Ishikawa (cell line): Measurements from ENCODE around the gene YEATS2.
A peak's percentile ranks its signal among the peaks of the same experiment; 100 is the strongest.

Experiments used
- CEBPB ChIP-seq: IDR thresholded peaks from 2 replicates; pipeline ENCODE4 v1.6.1; 2012
- CREB1 ChIP-seq: IDR thresholded peaks from 2 replicates; pipeline ENCODE4 v1.6.1; 2012; ENCODE audit warnings: low read depth
- EGR1 ChIP-seq: IDR thresholded peaks from 2 replicates; pipeline ENCODE4 v1.6.1; 2012
- EP300 ChIP-seq: IDR thresholded peaks from 2 replicates; pipeline ENCODE4 v1.6.1; 2012; ENCODE audit warnings: borderline replicate concordance
- FOXM1 ChIP-seq: IDR thresholded peaks from 2 replicates; pipeline ENCODE4 v1.6.1; 2012; ENCODE audit warnings: low read depth, borderline replicate concordance
- NFIC ChIP-seq: IDR thresholded peaks from 2 replicates; pipeline ENCODE4 v1.6.1; 2012
- RAD21 ChIP-seq: IDR thresholded peaks from 2 replicates; pipeline ENCODE4 v1.6.1; 2012; ENCODE audit warnings: low read depth
- TAF1 ChIP-seq: IDR thresholded peaks from 2 replicates; pipeline ENCODE4 v1.6.1; 2012; ENCODE audit warnings: low read depth, mild to moderate bottlenecking
- TCF12 ChIP-seq: IDR thresholded peaks from 2 replicates; pipeline ENCODE4 v1.6.1; 2012; ENCODE audit warnings: low read depth
- TEAD4 ChIP-seq: IDR thresholded peaks from 2 replicates; pipeline ENCODE4 v1.6.1; 2012
- YY1 ChIP-seq: IDR thresholded peaks from 2 replicates; pipeline ENCODE4 v1.6.1; 2012; ENCODE audit warnings: low read depth
- ZBTB7A ChIP-seq: IDR thresholded peaks from 2 replicates; pipeline ENCODE4 v1.6.1; 2012; ENCODE audit warnings: low read depth
- TF ChIP-seq, protein P1 (sequence below): IDR thresholded peaks from 2 replicates; pipeline ENCODE4 v1.6.1; 2012
- TF ChIP-seq, protein P2 (sequence below): IDR thresholded peaks from 2 replicates; pipeline ENCODE4 v1.6.1; 2012
- TF ChIP-seq, protein P3 (sequence below): IDR thresholded peaks from 2 replicates; pipeline ENCODE4 v1.6.1; 2012; ENCODE audit warnings: low read depth, mild to moderate bottlenecking

YEATS2 gene

DNA sequence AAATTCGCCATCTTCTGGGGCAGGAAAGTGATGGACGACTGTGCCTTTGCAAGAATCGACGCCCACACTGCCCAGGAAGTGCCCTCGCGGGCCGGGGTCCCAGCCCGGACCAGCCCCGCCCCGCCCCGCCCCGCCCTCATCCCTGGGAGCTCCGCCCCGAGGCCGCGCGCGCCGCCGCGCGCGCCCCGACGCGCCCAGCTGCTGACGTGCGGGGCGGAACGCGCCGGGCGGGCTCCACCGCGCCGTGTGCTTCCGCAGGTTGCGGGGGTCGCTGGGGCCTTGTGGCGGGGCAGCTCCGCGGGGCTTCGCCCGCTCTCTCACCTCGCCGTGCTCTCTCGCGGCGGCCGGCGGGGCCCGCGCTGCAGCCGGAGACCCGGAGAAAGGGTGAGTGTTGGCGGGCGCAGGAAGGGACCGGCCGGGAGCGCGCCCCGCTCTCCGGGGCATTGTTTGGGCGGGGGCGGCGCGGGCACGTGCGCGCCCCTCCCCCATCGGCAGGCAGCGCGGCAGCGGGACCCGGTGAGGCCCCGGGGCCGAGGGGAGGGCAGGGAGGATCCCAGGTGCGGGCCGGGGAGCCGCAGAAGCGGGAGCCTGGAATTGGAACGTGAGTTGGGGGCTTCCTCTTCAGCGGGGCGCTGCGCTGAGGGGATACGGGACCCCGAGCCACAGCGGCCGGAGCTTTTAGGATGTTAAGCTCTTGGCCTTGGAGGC lies at the start of gene YEATS2:
YEATS2 (plus strand) TSS at position 188 of the 708 bp plus-strand sequence. CDS start 17,366 bp downstream, outside the sequence.
- no peak for TF ChIP-seq FOXM1
- TF ChIP-seq, protein P1, sequence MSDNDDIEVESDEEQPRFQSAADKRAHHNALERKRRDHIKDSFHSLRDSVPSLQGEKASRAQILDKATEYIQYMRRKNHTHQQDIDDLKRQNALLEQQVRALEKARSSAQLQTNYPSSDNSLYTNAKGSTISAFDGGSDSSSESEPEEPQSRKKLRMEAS = peak; percentile 91
- TF ChIP-seq, protein P2, sequence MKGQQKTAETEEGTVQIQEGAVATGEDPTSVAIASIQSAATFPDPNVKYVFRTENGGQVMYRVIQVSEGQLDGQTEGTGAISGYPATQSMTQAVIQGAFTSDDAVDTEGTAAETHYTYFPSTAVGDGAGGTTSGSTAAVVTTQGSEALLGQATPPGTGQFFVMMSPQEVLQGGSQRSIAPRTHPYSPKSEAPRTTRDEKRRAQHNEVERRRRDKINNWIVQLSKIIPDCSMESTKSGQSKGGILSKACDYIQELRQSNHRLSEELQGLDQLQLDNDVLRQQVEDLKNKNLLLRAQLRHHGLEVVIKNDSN = peak; percentile 73
- TF ChIP-seq TAF1 = peak; percentile 58; the same call in 1 of the 2 replicates
- no peak for TF ChIP-seq CREB1
- no peak for TF ChIP-seq TCF12
- no peak for TF ChIP-seq RAD21
- TF ChIP-seq YY1 = peak; percentile 24; the same call in 1 of the 2 replicates
- peak; percentile 98 for TF ChIP-seq ZBTB7A
- TF ChIP-seq EP300 = 0 out of 2 replicates have a peak, but pooled peaks have one; percentile 18
- TF ChIP-seq EGR1 = peak; percentile 93
- TF ChIP-seq TEAD4 = 0 out of 2 replicates have a peak, but pooled peaks have one; percentile 10

DNA sequence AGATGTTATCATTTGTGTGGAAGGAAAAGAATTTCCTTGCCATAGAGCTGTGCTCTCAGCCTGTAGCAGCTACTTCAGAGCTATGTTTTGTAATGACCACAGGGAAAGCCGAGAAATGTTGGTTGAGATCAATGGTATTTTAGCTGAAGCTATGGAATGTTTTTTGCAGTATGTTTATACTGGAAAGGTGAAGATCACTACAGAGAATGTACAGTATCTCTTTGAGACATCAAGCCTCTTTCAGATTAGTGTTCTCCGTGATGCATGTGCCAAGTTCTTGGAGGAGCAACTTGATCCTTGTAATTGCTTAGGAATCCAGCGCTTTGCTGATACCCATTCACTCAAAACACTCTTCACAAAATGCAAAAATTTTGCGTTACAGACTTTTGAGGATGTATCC lies 47.0 kb upstream of the YEATS2 start:
- no peak for TF ChIP-seq FOXM1
- no peak for TF ChIP-seq ZBTB7A
- TF ChIP-seq, protein P3, sequence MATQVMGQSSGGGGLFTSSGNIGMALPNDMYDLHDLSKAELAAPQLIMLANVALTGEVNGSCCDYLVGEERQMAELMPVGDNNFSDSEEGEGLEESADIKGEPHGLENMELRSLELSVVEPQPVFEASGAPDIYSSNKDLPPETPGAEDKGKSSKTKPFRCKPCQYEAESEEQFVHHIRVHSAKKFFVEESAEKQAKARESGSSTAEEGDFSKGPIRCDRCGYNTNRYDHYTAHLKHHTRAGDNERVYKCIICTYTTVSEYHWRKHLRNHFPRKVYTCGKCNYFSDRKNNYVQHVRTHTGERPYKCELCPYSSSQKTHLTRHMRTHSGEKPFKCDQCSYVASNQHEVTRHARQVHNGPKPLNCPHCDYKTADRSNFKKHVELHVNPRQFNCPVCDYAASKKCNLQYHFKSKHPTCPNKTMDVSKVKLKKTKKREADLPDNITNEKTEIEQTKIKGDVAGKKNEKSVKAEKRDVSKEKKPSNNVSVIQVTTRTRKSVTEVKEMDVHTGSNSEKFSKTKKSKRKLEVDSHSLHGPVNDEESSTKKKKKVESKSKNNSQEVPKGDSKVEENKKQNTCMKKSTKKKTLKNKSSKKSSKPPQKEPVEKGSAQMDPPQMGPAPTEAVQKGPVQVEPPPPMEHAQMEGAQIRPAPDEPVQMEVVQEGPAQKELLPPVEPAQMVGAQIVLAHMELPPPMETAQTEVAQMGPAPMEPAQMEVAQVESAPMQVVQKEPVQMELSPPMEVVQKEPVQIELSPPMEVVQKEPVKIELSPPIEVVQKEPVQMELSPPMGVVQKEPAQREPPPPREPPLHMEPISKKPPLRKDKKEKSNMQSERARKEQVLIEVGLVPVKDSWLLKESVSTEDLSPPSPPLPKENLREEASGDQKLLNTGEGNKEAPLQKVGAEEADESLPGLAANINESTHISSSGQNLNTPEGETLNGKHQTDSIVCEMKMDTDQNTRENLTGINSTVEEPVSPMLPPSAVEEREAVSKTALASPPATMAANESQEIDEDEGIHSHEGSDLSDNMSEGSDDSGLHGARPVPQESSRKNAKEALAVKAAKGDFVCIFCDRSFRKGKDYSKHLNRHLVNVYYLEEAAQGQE = no peak
- no peak for TF ChIP-seq EP300
- no peak for TF ChIP-seq TCF12
- TF ChIP-seq YY1 = no peak
- TF ChIP-seq TEAD4 = no peak

DNA sequence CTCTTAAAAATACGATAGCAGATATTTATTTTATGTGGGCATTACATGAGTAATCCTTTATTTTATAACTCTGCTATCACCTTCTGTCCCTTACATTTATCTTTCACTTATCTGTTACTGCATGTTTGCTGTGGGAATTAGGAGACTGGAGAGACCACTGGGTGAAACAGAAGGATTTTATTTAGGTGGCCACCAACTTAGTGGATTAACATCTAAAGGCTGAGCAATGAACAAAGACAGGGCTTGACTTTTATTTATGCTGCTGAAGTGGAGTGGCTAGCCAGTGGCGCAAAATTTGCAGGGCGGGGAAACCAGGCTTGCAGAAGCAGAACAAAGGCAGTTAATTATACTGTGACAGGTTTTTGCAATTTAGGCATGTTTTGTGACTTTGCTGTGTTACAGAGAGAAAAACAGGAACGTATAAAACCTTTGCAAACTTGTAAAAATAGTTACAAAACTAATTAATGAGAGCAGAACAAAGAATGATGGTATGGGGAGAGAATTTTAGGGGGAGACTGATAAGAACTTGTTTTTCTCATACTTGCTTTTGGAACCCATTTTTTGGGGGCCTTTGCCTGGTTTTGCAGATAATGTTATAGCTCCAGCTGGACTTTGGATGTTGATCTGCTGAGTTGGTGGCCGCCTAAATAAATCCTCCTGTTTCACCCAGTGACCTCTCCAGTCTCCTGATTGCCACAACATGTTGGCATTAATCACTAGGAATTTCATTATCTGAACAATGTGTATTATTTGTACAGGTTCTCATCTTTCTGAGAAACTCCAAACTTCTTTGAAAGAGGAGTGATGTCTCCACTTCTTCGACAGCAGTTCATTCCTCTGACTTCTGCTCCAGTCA lies 44.2 kb upstream of the YEATS2 start:
- TF ChIP-seq RAD21 = no peak
- TF ChIP-seq, protein P2 = peak; percentile 48
- no peak for TF ChIP-seq TCF12
- TF ChIP-seq TAF1 = no peak
- TF ChIP-seq EP300 = no peak
- no peak for TF ChIP-seq YY1

DNA sequence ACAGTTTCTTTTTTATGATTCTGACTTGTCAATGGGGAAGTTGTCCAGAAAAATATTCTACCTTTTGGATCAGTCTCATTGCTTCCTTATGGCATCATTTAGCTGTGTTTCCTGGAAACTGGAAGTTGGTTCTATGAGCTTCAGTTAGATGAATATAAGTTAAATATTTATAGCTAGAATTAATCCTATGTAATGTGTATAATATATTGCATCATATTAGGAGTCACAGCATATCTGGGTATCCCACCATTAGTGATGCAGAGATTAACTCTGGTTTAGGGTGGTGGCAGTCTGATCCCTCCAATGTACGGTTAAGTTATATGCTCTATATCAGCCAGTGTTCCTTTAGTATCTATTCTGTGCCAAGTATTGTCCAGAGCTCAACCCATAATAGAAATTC lies 42.9 kb upstream of the YEATS2 start:
- TF ChIP-seq, protein P2 = no peak
- no peak for TF ChIP-seq TAF1
- TF ChIP-seq ZBTB7A = no peak
- no peak for TF ChIP-seq TCF12
- TF ChIP-seq TEAD4 = no peak
- no peak for TF ChIP-seq EGR1
- TF ChIP-seq, protein P3 = no peak
- TF ChIP-seq NFIC = no peak
- TF ChIP-seq FOXM1 = no peak

DNA sequence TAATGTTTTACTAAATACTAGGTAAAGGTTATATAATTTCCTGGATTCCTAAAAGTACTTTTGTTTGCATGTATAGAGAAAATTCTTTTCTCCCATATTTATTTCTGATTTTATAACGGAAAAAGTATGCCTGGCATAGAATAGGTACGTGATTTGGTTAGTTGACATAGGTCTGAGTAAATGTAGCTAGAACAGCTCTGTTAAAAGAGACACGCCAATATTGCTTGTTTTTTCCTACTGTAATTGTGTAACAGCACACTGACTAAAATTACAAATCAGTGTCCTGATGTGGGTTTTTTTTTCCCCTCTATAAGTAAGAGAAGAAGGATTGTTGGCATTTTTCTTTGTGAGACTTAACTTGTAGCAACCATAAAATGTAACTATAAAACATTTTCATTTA lies 35.5 kb upstream of the YEATS2 start:
- TF ChIP-seq CEBPB (no peak), EP300 (no peak)
- TF ChIP-seq, protein P1 = no peak
